Gastrocnemius medialis (tissue), 4 donors: ENCODE measurements around the gene TMEM178A.

ENCODE experiments used
- POLR2A ChIP-seq, 2 donors: fragments of 450-650 bp; IDR thresholded peaks; one replicate each; pipeline ENCODE4 v1.6.1; 2017; ENCODE audit warnings: antibody characterized with exemption in 2 of 2, mild to moderate bottlenecking in 2 of 2, moderate library complexity in 2 of 2
- TF ChIP-seq, protein P1 (sequence below), 5 experiments: fragments of 450-650 bp in 3 of 5; fragments of 200-600 bp in 2 of 5; sonication (generic) in 2 of 5; IDR thresholded peaks in 4 of 5; conservative IDR thresholded peaks in 1 of 5; 1 replicate in 4 of 5; 2 replicates in 1 of 5; pipeline ENCODE4 v1.5.1; 2016 to 2019; ENCODE audit warnings: antibody characterized with exemption in 5 of 5, mild to moderate bottlenecking in 3 of 5, moderate library complexity in 3 of 5

DNA sequence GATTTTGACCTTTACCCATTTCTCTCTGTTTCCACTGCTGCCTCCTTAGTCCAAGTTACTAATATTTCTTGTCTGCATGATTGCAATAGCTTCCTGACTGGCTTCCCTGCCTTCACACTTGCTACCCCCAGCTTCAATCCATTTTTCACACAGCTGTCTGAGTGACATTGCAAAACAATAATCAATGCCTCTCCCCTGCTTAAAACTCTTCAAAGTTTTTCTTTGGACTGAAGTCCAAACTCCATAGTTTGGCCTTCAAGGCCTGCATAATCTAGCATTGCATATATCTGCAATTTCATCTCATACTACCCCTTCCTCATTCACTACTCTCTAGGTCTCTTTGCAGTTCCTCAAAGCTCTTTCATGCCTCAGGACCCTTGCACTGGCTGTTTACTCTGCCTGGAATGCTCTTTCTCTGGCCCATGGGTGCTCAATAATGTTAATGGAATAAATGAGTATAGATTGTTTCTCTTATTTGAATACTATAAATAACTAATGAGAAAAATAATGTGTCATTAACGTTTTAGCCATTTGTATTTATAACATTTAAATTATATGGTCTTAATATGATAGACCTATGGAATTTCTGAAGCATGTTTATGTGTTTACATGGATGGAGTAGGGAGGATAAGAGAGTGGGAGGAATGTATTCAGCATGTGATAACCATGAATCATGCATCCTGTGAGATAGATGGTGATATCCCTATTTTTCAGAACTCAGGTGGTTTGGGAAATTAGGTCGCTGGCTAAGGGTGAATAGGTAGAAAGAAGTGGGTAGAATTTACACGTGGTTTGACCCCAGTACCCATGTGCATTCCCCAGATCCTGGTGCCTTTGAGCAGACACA is 5.7 kb upstream of the TMEM178A start:
- TF ChIP-seq, protein P1, sequence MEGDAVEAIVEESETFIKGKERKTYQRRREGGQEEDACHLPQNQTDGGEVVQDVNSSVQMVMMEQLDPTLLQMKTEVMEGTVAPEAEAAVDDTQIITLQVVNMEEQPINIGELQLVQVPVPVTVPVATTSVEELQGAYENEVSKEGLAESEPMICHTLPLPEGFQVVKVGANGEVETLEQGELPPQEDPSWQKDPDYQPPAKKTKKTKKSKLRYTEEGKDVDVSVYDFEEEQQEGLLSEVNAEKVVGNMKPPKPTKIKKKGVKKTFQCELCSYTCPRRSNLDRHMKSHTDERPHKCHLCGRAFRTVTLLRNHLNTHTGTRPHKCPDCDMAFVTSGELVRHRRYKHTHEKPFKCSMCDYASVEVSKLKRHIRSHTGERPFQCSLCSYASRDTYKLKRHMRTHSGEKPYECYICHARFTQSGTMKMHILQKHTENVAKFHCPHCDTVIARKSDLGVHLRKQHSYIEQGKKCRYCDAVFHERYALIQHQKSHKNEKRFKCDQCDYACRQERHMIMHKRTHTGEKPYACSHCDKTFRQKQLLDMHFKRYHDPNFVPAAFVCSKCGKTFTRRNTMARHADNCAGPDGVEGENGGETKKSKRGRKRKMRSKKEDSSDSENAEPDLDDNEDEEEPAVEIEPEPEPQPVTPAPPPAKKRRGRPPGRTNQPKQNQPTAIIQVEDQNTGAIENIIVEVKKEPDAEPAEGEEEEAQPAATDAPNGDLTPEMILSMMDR (IDR thresholded peaks at IDR 0.05 in 4 of 5, conservative IDR thresholded peaks at IDR 0.05 in 1 of 5): no peak
- no peak for TF ChIP-seq POLR2A (IDR thresholded peaks at IDR 0.05)
